ENCODE results near the gene FSTL5.
"Not testable (repeated sequence)": the region's sequence is repeated elsewhere in the genome, so short reads cannot be mapped to it uniquely, and the experiment has no call there.

The FSTL5 gene

GRCh38 chr4:161841759-161842158 is 322.0 kb downstream of the FSTL5 start:
- no peak for DNase-seq (ENCODE audit: low spot score)

- no peak for DNase-seq (ENCODE audit: low spot score)
These were observed 334.2 kb downstream of the FSTL5 start for GRCh38 chr4:161829591-161829990.

- no peak for DNase-seq (ENCODE audit: low spot score)
These were observed 335.7 kb downstream of the FSTL5 start for GRCh38 chr4:161828061-161828460.

- DNase-seq (ENCODE audit: low spot score) = no peak
These were observed 336.8 kb downstream of the FSTL5 start for GRCh38 chr4:161827013-161827412.

GRCh38 chr4:161823450-161823849 is 340.4 kb downstream of the FSTL5 start:
- no peak for DNase-seq (ENCODE audit: low spot score)

- no peak for DNase-seq (ENCODE audit: low spot score)
These were observed 341.6 kb downstream of the FSTL5 start for GRCh38 chr4:161822174-161822573.

- DNase-seq (ENCODE audit: low spot score) = no peak
These were observed 345.9 kb downstream of the FSTL5 start for GRCh38 chr4:161817914-161818313.

GRCh38 chr4:161816958-161817357 is 346.8 kb downstream of the FSTL5 start:
- no peak for DNase-seq (ENCODE audit: low spot score)

GRCh38 chr4:161815841-161816240 is 348.0 kb downstream of the FSTL5 start:
- no peak for DNase-seq (ENCODE audit: low spot score)

GRCh38 chr4:161813889-161814288 is 349.9 kb downstream of the FSTL5 start:
- no peak for DNase-seq (ENCODE audit: low spot score)

GRCh38 chr4:161813389-161813788 is 350.4 kb downstream of the FSTL5 start:
- no peak for DNase-seq (ENCODE audit: low spot score)

- DNase-seq (ENCODE audit: low spot score) = no peak
These were observed 360.6 kb downstream of the FSTL5 start for GRCh38 chr4:161803171-161803570.

GRCh38 chr4:161799710-161800109 is 364.1 kb downstream of the FSTL5 start:
- no peak for DNase-seq (ENCODE audit: low spot score)

- no peak for DNase-seq (ENCODE audit: low spot score)
These were observed 370.8 kb downstream of the FSTL5 start for GRCh38 chr4:161792991-161793390.

GRCh38 chr4:161791796-161792556 is 371.8 kb downstream of the FSTL5 start:
- DNase-seq (ENCODE audit: low spot score) = no peak

- DNase-seq (ENCODE audit: low spot score) = no peak
These were observed 396.7 kb downstream of the FSTL5 start for GRCh38 chr4:161767116-161767515.

- no peak for DNase-seq (ENCODE audit: low spot score)
These were observed 401.0 kb downstream of the FSTL5 start for GRCh38 chr4:161762796-161763195.

- no peak for DNase-seq (ENCODE audit: low spot score)
These were observed 403.8 kb downstream of the FSTL5 start for GRCh38 chr4:161760008-161760407.

- DNase-seq (ENCODE audit: low spot score) = not testable (repeated sequence)
These were observed 405.4 kb downstream of the FSTL5 start for GRCh38 chr4:161758412-161758811.

GRCh38 chr4:161728929-161729328 is 434.9 kb downstream of the FSTL5 start:
- no peak for DNase-seq (ENCODE audit: low spot score)

GRCh38 chr4:161721947-161722346 is 441.9 kb downstream of the FSTL5 start:
- no peak for DNase-seq (ENCODE audit: low spot score)

- DNase-seq (ENCODE audit: low spot score) = no peak
These were observed 446.7 kb downstream of the FSTL5 start for GRCh38 chr4:161717084-161717483.

GRCh38 chr4:161714931-161715330 is 448.9 kb downstream of the FSTL5 start:
- DNase-seq (ENCODE audit: low spot score) = no peak

- DNase-seq (ENCODE audit: low spot score) = no peak
These were observed 449.6 kb downstream of the FSTL5 start for GRCh38 chr4:161714022-161714751.

Data from activated CD4-positive, alpha-beta T cell treated with anti-CD3 and anti-CD28 coated beads, Interleukin-2, Interleukin-4, amounts not matched to agents 100 ng/mL and 50 ng/mL, durations not matched to agents 16 hours and 8 hours (primary cell).